ENCODE results near the gene ARHGAP6. TPM values are rescaled to one million over a fixed set of nuclear protein-coding genes. Genes with fewer than 3 reads are reported as not detected.

Gene ARHGAP6
- total and polyA plus RNA-seq, 9 of the 15 experiments (the other 6 are each of a cell fraction or from before 2014, with no cell fraction given) = 12.5 to 63.6 (median 41.8) TPM

DNA sequence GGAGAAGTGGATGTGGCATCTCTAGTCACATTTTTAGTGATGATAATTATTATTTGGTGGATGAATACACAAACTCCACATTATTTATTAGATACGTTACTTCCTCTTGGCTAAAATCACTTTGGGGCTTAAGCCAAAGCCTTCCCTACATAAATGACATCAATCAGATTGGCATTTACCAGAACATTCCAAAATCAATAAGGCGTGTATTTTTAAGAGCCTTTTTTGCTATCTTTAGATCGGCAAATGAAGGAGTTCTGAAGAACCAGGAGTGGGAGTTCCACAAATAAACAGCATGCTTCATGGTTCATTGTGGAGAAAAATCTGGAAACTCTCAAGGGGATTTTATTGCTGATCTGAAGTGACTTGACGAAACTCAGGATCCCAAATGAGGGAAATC, 282.8 kb downstream of the ARHGAP6 start:
- ChIA-PET CTCF (ENCODE audit: low intra/inter-chr PET ratio) (interaction anchor here (2.6 kb wide), 1 partner anchor 148 kb away, joined by 15 read pairs; no protein-coding TSS in a partner anchor), POLR2A (no interaction called here)
- WGBS (ENCODE audit: insufficient coverage, low coverage, missing lambda C conversion rate) = 63% methylated on average over 4 of the region's 4 CpGs
- Histone ChIP-seq H3K27me3 (ENCODE audit: control insufficient read depth in 2 of 2, insufficient read depth in 2 of 2, low read length in 2 of 2) (no peaks in the 10 kb centered on the region), H3K9me3 (replicated peaks; ENCODE audit: control insufficient read depth, insufficient read depth, low read depth, low read length) (peaks cover 5% of the 10 kb centered on the region), H3K9me1 (ENCODE audit: control insufficient read depth, insufficient read depth, low read length) (no peaks in the 10 kb centered on the region), H3K79me2 (ENCODE audit: control insufficient read depth, insufficient read depth, low read length) (peaks cover 95% of the 10 kb centered on the region), H3K4me3 (no peak overlapping the region), H2AFZ (ENCODE audit: low read depth, low read length) (no peak overlapping the region), H3K4me2 (ENCODE audit: insufficient read depth, low read length) (no peak overlapping the region), H3K27ac (ENCODE audit: extremely low read depth, low read depth, low read length) (peak overlapping the region; percentile 49; the same call in 2 of the 3 replicates), H4K20me1 (replicated peaks; ENCODE audit: control insufficient read depth, insufficient read depth, low read length) (no peaks in the 10 kb centered on the region), H3K36me3 (ENCODE audit: control insufficient read depth, insufficient read depth, low read length) (peaks cover 21% of the 10 kb centered on the region), H3K9ac (ENCODE audit: insufficient read depth in 1 of 2, low read depth in 2 of 2, low read length in 2 of 2) (no peak overlapping the region), H3K4me1 (replicated peaks in 1 of 2; ENCODE audit: control insufficient read depth in 2 of 2, insufficient read depth in 2 of 2, low read length in 2 of 2) (peaks cover 7 to 56% of the 10 kb centered on the region in 2 experiments)
- ATAC-seq = no peak
- DNase-seq (ENCODE audit: extremely low read depth in 1 of 4, low spot score in 3 of 4) = no peak
- intact Hi-C loops (cut with micrococcal nuclease) = loop anchor here (5.0 kb wide), 1 partner anchor 241 kb away; no protein-coding TSS in a partner anchor
- TF ChIP-seq ZNF431 (CRISPR knock-in tag; IDR thresholded peaks at IDR 0.05) = no peak
- TF ChIP-seq, protein P1, sequence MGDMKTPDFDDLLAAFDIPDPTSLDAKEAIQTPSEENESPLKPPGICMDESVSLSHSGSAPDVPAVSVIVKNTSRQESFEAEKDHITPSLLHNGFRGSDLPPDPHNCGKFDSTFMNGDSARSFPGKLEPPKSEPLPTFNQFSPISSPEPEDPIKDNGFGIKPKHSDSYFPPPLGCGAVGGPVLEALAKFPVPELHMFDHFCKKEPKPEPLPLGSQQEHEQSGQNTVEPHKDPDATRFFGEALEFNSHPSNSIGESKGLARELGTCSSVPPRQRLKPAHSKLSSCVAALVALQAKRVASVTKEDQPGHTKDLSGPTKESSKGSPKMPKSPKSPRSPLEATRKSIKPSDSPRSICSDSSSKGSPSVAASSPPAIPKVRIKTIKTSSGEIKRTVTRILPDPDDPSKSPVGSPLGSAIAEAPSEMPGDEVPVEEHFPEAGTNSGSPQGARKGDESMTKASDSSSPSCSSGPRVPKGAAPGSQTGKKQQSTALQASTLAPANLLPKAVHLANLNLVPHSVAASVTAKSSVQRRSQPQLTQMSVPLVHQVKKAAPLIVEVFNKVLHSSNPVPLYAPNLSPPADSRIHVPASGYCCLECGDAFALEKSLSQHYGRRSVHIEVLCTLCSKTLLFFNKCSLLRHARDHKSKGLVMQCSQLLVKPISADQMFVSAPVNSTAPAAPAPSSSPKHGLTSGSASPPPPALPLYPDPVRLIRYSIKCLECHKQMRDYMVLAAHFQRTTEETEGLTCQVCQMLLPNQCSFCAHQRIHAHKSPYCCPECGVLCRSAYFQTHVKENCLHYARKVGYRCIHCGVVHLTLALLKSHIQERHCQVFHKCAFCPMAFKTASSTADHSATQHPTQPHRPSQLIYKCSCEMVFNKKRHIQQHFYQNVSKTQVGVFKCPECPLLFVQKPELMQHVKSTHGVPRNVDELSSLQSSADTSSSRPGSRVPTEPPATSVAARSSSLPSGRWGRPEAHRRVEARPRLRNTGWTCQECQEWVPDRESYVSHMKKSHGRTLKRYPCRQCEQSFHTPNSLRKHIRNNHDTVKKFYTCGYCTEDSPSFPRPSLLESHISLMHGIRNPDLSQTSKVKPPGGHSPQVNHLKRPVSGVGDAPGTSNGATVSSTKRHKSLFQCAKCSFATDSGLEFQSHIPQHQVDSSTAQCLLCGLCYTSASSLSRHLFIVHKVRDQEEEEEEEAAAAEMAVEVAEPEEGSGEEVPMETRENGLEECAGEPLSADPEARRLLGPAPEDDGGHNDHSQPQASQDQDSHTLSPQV (IDR thresholded peaks at IDR 0.05) = 0 out of 2 replicates have a peak, but pooled peaks have one; percentile 19
- BruUV-seq (replicated peaks) = no TSS peak
- FAIRE-seq = no peak
- in situ Hi-C loops (cut with MboI) = loop anchor here (25.0 kb wide), 1 partner anchor 379 kb away; the partner anchor contains the start of gene MSL3
